Measurements from ENCODE around the gene HEXIM2. TPM values are rescaled to one million over a fixed set of nuclear protein-coding genes. Genes with fewer than 3 reads are reported as not detected.
A peak's percentile ranks its signal among the peaks of the same experiment; 100 is the strongest.

The HEXIM2 gene
- total and polyA plus RNA-seq, 2 of the 13 experiments (the other 11 are each of a cell fraction or from before 2014, with no cell fraction given), result 27.1 to 32.4 TPM

GRCh38 chr17:45197555-45198334 is 36.1 kb downstream of the HEXIM2 start (continued):
- TF ChIP-seq MLXIP (CRISPR knock-in tag; IDR thresholded peaks at IDR 0.05; ENCODE audit: borderline replicate concordance), result 0 out of 2 replicates have a peak, but pooled peaks have one; percentile 20
- TF ChIP-seq, protein P1, sequence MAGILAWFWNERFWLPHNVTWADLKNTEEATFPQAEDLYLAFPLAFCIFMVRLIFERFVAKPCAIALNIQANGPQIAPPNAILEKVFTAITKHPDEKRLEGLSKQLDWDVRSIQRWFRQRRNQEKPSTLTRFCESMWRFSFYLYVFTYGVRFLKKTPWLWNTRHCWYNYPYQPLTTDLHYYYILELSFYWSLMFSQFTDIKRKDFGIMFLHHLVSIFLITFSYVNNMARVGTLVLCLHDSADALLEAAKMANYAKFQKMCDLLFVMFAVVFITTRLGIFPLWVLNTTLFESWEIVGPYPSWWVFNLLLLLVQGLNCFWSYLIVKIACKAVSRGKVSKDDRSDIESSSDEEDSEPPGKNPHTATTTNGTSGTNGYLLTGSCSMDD (CRISPR knock-in tag; IDR thresholded peaks at IDR 0.05), result 0 out of 2 replicates have a peak, but pooled peaks have one; percentile 32
- no peak for TF ChIP-seq ZNF496 (CRISPR knock-in tag; IDR thresholded peaks at IDR 0.05; ENCODE audit: insufficient replicate concordance)
- TF ChIP-seq, protein P2, sequence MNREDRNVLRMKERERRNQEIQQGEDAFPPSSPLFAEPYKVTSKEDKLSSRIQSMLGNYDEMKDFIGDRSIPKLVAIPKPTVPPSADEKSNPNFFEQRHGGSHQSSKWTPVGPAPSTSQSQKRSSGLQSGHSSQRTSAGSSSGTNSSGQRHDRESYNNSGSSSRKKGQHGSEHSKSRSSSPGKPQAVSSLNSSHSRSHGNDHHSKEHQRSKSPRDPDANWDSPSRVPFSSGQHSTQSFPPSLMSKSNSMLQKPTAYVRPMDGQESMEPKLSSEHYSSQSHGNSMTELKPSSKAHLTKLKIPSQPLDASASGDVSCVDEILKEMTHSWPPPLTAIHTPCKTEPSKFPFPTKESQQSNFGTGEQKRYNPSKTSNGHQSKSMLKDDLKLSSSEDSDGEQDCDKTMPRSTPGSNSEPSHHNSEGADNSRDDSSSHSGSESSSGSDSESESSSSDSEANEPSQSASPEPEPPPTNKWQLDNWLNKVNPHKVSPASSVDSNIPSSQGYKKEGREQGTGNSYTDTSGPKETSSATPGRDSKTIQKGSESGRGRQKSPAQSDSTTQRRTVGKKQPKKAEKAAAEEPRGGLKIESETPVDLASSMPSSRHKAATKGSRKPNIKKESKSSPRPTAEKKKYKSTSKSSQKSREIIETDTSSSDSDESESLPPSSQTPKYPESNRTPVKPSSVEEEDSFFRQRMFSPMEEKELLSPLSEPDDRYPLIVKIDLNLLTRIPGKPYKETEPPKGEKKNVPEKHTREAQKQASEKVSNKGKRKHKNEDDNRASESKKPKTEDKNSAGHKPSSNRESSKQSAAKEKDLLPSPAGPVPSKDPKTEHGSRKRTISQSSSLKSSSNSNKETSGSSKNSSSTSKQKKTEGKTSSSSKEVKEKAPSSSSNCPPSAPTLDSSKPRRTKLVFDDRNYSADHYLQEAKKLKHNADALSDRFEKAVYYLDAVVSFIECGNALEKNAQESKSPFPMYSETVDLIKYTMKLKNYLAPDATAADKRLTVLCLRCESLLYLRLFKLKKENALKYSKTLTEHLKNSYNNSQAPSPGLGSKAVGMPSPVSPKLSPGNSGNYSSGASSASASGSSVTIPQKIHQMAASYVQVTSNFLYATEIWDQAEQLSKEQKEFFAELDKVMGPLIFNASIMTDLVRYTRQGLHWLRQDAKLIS (CRISPR knock-in tag; IDR thresholded peaks at IDR 0.05), result peak; percentile 65; the same call in 1 of the 2 replicates
- TF ChIP-seq ZNF781 (CRISPR knock-in tag; IDR thresholded peaks at IDR 0.05; ENCODE audit: borderline replicate concordance, not compliant biosample characterization), result peak; percentile 42
- TF ChIP-seq RBM22 (optimal IDR thresholded peaks at IDR 0.05; ENCODE audit: low read length), result no peak
- peak; percentile 91 for TF ChIP-seq ZMYM3 (CRISPR knock-in tag; IDR thresholded peaks at IDR 0.05)
- no peak for TF ChIP-seq SAFB2 (CRISPR knock-in tag; IDR thresholded peaks at IDR 0.05; ENCODE audit: borderline replicate concordance, low read depth)
- TF ChIP-seq ZNF557 (CRISPR knock-in tag; IDR thresholded peaks at IDR 0.05), result peak; percentile 84; the same call in 1 of the 2 replicates
- peak; percentile 82; the same call in 1 of the 2 replicates for TF ChIP-seq STAT6 (CRISPR knock-in tag; IDR thresholded peaks at IDR 0.05; ENCODE audit: borderline replicate concordance)
- peak; percentile 75; the same call in 1 of the 2 replicates for TF ChIP-seq ETV5 (CRISPR knock-in tag; IDR thresholded peaks at IDR 0.05; ENCODE audit: borderline replicate concordance)
- TF ChIP-seq TP53 (CRISPR knock-in tag; conservative IDR thresholded peaks at IDR 0.05), result no peak
- TF ChIP-seq SYNCRIP (IDR thresholded peaks at IDR 0.05; ENCODE audit: insufficient read depth, low read depth, low read length), result no peak
- TF ChIP-seq ZNF10 (CRISPR knock-in tag; IDR thresholded peaks at IDR 0.05; ENCODE audit: borderline replicate concordance, low read depth), result no peak
- TF ChIP-seq SIN3A (IDR thresholded peaks at IDR 0.05; ENCODE audit: borderline replicate concordance, low read depth, low read length), result no peak
- TF ChIP-seq ZNF766 (CRISPR knock-in tag; IDR thresholded peaks at IDR 0.05; ENCODE audit: borderline replicate concordance), result peak; percentile 64; the same call in 1 of the 2 replicates
- peak; percentile 97; the same call in 1 of the 2 replicates for TF ChIP-seq ZNF619 (CRISPR knock-in tag; IDR thresholded peaks at IDR 0.05)
